ENCODE results near the gene GREM2.

GREM2 gene

DNA sequence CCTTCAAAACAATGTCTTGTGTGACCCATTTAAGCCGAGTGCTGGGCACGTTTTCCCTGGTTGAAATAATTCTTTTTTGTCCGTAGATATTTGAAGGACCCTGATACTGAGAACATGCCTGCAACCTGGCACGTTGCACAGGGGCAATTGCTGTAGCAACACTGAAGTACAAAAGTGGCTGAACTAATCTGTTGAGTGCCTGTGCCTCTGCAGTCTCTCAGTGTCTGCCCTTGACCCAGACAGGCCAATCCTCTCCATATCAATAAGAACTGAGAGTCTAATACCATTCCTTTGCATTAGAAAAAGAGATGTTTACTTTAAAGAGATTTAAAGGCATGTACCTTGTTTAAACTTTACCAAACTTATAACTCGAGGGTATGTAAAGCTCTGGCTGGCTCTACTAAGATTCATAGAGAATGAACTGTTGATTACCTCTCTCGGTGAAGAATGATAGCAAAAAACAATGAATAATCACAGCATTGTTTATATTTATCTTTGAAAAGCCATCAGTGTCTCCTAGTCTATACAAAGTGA lies 2.4 kb downstream of the GREM2 start:
- no peak for DNase-seq

DNA sequence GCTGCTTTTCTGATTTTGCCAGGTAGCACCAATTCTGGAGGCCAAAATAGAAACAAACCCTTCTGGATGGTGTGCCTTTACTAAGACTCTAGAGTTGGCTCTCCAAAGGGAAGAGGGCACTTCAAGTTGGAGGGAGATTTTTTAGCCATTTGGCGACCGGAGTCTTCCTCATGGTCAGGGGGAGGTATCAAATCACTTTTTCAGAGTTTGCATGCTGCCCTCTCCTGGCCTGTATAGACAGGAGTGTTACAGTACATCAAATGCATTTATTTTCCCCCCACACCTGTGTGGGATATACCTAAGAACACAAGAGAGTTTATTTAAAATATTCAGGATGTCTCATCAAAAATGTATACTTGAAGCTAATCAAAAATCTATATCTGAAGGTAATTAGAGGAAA lies 3.2 kb downstream of the GREM2 start:
- DNase-seq: no peak

DNA sequence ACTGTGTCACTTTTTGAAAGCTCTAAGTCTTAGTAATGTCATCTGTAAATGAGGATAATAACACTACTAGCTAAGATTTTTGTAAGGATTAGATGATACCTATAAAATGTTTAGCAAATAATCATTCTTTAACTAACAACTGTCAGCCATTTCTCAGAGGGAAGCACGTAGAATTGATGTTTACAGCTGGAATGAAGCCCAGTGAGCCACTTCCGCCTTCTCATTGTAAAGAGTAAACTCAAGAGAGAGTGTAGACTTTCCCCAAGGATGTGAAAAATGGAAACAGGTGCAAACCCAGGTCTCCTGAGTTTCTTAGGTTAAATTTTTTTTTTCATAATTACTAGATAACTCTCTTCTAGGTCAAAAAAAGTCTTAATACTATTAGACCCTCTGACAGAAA lies 4.9 kb downstream of the GREM2 start:
- no peak for DNase-seq

- no peak for DNase-seq
These were observed 9.8 kb downstream of the GREM2 start for GRCh38 chr1:240602189-240602588.

GRCh38 chr1:240599830-240600229 lies 12.1 kb downstream of the GREM2 start:
- DNase-seq: no peak

GRCh38 chr1:240599299-240599698 lies 12.7 kb downstream of the GREM2 start:
- no peak for DNase-seq

DNA sequence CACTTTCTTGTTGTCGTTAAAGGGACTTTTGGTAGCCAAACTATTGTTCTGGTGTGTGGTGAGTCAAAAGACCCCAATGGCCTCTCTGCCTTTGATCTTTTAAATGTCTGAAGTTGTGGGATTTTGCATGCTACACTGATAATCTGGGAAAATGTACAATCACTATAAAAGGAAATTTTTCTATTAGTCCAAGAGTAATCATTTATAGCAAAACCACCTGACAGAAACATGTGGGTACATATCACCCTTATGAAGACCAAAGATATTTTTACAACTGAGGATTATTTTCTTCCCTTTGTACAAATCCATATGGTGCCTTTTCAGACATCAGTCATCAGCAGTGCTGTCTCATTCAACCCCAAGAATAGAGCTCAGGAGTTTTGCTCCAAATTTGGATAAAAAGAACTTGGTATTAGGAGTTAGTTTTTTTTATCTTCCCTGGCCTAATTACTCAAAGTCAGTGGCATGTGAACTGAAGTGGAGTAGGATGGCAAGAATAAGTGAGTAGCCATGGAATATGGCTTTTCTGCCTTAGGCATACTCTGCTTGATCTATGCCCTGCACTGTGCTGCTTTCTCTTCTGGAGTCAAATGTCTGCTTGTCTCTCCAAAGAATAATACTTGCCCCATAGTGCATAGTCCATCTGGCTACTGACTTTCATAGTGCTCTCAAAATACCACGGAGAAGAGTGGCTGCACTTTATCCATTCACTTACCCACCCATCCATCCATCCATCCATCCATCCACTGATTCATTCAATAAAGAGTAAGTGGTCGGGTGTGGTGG lies 13.5 kb downstream of the GREM2 start:
- DNase-seq: no peak

- DNase-seq: peak; percentile 79
These were observed 14.7 kb downstream of the GREM2 start for GRCh38 chr1:240597153-240597745.

DNA sequence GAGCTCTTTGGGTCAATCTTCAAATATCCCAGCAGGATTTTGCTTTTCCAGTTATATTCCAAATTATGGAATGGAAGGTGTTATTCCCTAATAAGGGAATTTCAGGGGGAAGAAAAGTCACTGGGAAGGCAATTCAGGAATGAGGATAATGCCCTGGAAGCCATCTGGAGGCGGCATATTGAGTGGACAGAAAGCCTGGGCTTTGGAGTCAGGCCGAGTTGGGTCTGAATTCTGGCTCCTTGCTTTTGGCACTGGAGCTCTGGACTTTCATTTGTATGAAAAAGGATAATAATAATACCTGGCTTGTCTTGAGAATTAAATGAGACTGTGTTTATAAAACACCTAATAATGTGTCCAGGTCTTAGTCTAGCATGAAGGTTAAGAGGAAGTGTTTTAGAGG lies 16.5 kb downstream of the GREM2 start:
- no peak for DNase-seq

GRCh38 chr1:240591564-240591963 lies 20.4 kb downstream of the GREM2 start:
- no peak for DNase-seq

DNA sequence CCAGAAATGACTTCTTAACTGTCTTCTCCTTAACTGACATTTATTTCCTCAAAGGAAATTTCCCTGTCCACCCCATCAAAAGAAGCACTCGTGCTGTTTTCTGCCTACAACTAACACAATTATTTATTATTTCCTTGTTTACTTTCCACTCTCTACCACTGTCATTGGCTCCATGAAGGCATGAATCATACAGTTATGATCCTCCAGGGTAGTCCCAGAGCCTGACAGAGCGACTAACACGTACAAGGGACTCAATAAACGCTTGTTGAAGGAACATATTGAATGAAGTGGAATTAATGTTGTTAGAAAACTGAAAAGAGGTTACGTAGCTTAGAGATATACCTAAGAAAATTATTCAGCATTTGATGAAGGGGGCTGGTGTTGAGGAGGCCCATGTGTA lies 20.9 kb downstream of the GREM2 start:
- DNase-seq: no peak

DNA sequence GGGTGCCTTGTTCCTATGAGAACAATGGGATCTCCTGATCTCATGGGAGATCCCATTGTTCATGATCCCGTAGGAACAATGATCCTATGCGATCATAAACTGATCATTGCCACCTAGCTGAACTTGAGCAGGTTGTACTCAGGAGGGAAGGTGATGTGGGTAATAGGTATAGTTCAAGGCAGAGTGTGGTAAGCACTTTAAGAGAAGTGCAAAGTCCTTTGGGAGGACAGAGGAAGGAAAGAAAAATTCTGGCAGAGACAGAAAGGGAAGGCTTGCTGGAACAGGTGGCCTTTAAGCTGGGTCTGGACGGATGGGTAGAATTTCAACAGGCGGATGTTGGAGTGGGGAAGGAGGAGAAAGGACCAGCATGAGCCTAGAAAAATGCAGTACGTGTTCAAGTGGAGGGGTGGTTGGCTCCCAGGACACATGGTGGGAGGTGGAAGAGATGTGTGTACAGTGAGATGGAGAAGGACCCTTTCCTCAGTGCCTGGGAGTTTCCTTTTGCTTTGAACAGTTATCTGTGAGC lies 22.3 kb downstream of the GREM2 start:
- no peak for DNase-seq

GRCh38 chr1:240586006-240586405 lies 25.9 kb downstream of the GREM2 start:
- no peak for DNase-seq

DNA sequence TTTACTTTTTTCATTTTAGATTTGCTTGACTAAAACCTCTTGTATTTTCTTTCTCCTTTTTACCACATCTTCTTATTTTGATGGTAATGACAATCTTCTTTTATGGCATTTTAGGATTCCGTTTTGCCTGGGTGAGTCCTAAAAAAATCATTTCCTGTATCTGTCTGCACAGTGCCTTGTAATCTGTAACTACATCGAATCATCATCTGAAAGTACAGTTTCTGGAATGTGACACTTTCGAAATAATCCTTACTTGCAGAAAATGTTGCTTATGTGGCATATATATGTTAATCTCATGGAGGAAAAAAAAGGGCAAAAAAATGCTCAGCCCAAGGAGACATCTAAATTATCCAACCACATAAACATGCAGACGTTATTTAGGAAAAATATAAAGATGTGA lies 29.0 kb downstream of the GREM2 start:
- no peak for DNase-seq

DNA sequence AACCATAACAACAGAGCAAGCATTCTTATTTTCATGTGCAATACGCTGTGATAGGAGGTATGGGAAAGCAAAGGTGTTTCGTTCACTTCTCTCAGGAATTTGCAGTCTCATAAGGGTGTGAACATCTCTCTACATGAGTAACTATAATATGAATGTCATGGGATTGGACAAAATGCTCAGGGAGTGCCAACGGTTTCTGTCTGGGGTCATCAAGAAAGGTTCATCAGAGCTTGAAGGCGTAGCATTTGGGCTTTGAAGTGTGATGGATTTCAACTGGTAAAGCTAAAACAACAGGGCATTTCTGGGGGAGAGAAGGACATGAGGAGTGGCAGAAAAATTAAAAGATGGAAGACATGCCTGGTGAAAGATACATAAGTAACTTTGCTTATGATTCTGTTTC lies 32.4 kb downstream of the GREM2 start:
- no peak for DNase-seq

DNA sequence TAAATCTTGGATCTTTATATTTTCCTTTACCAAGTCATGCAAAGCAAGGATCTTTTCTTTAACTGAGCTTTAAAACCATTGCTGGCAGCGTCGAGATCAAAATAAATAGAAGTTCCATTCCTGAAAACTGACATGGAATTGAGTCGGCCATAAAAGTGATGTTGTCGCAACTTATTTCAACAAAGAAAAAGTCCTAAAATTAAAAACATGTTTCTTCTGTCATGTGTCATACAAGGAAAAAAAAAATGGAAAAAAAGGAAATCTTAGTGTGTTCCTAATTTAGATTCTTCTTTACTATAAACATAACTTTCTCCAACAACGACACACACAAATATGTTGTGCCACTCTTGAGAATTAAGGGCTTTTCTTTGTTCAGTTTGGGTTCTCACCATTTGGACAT lies 34.9 kb downstream of the GREM2 start:
- DNase-seq: no peak

DNA sequence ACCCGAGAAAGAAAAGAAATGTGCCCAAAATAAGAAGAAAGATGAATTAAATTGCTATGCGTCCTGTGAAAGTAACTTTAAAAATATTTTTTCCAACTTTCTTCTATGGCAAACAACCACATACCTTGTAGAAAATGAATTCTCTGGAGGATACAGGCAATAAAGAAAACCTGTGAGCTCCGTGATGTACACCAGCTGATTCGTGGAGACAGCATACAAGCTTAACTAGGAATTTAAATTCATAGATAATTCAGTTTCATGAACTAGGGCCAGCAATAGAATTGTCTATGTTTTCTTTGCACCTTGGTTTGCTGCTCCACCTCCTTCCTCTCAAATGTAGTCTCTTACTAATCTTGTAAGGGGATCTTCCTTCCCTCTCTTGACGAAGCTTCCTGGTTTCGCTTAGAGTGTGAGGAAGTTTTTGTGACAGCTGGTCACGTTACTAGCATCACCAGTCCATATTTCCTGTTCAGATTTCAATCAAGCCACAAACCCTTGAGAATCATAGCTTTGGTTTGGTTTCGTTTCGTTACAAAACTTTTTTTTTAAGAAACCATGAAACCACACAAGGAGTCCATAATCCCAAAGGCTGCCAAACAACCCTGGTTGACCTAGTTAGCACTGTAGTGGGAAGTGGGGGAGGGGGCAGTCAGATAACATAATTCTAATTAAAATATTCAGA lies 35.8 kb downstream of the GREM2 start:
- no peak for DNase-seq

GRCh38 chr1:240572328-240572727 lies 39.6 kb downstream of the GREM2 start:
- DNase-seq: no peak

DNA sequence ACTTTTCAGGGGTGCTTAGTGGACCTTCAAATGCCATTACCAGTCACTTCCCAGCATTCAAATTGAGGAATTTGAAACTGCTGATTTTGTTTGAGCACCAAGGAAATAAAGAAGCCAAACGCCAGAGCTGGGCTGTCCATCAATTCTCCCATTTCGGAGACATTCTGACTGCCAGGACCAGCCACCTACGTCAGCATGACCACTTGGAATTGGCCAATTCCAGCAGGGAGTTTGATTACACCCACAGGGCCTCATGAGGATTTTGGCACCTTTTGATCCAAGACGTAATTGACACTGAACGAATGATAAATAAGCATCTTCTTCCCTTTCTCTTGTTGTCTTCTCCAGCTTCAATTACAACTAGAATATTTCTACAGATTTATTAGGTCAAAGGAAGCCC lies 40.2 kb downstream of the GREM2 start:
- no peak for DNase-seq

DNA sequence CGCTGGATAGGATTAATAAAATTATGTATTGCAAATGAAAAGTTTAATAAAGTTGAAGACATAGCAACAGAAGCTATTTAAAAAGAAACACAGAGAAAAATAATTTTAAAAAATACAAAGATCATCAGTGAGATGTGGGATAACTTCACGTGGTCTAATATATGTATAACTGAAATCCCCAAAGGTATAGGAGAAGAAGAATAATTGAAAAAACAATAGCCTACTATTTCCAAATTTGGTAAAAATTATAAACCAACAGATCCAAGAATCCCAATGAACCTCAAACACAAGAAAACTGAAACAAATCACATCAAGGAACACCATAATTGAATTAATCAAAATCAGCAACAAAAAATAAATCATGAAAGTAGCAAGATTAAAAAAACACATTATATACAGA lies 44.9 kb downstream of the GREM2 start:
- no peak for DNase-seq

DNA sequence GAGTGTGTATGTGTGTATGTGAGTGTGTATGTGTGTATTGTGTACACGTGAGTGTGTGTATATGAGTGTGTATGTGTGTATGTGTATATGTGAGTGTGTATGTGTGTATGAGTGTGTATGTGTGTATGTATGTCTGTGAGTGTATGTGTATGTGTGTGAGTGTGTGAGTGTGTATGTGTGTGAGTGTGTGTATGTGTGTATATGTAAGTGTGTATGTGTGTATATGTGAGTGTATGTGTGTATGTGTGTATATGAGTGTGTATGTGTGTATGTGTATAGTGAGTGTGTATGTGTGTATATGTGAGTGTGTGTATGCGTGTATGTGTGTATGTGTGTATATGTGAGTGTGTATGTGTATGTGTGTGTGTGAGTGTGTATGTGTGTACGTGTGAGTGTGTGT lies 49.2 kb downstream of the GREM2 start:
- DNase-seq: no peak

DNA sequence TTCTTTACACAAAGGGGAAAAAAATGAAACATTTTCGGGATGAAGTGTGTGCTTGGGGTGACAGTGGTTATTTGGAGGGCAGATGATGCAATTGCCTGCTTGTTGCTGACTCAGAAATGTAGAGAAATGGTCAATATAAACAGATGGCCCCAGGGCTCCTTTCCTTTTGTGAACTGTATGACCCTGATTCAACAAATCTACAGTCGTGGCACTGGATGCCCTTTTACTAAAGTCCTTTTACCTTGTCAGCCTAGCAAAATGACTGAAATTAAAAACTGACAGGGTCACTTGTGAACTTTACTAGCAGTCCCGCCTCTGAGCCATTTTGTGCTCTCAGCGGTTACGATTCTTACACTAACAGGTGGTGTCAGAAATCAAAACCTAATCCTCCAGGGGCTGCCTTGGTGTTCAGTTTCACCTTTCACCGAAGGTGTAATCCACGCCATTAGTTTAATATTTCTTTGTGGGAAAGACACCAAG lies 49.8 kb downstream of the GREM2 start:
- DNase-seq: no peak

DNA sequence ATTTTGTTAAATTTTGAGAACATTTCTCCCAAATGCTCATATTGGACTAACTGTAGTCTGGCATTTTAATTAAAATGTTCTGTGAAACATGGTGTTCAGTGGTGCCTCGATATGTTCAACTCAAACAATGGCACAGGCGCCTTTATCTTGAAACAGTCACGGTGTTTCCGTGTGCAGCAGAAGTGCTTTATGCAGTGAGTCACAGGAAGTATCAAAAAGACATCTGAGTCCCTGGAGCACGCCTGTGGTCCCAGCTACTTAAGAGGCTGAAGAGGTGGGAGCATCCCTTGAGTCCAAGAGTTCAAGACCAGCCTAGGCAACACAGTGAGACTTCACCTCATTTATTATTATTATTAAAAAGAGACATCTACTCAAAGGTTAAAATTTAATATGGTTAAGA lies 52.2 kb downstream of the GREM2 start:
- no peak for DNase-seq

- no peak for DNase-seq
These were observed 56.4 kb downstream of the GREM2 start for GRCh38 chr1:240555524-240555923.
